Neural cell (in vitro differentiated cells): Measurements from ENCODE around the gene SDS.

ENCODE experiments used
- MXI1 ChIP-seq: fragments of 450-650 bp; conservative IDR thresholded peaks from 2 replicates; pipeline ENCODE4 v1.6.1; 2014; ENCODE audit warnings: antibody characterized with exemption, mild to moderate bottlenecking; ENCODE audit not compliant: poor library complexity, severe bottlenecking
- TF ChIP-seq, protein P1 (sequence below): fragments of 450-650 bp; IDR thresholded peaks from 2 replicates; pipeline ENCODE4 v1.5.1; 2014; ENCODE audit warnings: antibody characterized with exemption, mild to moderate bottlenecking, moderate library complexity; ENCODE audit not compliant: poor library complexity, severe bottlenecking

DNA sequence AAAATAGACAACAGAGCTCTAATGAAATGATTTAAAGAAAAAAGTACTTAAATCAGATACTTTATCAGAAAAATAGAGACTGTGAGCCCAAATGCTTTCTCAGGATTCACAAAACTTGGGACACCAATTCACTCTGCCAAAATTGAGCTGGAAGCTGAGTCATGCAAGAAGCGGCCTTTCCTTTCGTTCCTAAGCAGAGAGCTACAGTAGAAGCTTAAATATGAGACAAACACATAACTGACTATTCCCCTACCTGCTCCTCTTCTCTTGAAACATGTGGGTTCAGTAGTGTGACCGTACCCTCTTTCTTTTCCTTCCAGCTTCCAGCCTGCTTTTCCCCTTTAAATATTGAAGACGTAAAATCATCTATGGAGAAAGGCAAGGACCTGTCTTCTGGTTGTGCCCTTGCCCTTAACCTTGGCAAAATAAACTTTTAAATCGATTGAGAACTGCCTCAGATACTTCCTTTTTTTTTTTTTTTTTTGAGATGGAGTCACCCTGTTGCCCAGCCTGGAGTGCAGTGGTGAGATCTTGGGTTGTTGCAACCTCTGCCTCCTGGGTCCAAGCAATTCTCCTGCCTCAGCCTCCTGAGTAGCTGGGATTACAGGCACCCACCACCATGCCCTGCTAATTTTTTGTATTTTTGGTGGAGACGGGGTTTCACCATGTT is 4.4 kb upstream of the SDS start:
- TF ChIP-seq MXI1: no peak
- TF ChIP-seq, protein P1, sequence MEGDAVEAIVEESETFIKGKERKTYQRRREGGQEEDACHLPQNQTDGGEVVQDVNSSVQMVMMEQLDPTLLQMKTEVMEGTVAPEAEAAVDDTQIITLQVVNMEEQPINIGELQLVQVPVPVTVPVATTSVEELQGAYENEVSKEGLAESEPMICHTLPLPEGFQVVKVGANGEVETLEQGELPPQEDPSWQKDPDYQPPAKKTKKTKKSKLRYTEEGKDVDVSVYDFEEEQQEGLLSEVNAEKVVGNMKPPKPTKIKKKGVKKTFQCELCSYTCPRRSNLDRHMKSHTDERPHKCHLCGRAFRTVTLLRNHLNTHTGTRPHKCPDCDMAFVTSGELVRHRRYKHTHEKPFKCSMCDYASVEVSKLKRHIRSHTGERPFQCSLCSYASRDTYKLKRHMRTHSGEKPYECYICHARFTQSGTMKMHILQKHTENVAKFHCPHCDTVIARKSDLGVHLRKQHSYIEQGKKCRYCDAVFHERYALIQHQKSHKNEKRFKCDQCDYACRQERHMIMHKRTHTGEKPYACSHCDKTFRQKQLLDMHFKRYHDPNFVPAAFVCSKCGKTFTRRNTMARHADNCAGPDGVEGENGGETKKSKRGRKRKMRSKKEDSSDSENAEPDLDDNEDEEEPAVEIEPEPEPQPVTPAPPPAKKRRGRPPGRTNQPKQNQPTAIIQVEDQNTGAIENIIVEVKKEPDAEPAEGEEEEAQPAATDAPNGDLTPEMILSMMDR: no peak
